Activated B cell treated with CpG ODN at 0.5 μM for 24 hours (primary cell): ENCODE measurements around the gene ESAM. TPM values are rescaled to one million over a fixed set of nuclear protein-coding genes. Genes with fewer than 3 reads are reported as not detected.

Experiments used
- ATAC-seq: fragments of 200-7000 bp; cut with Tn5 transposase; one replicate; pipeline ENCODE4 v1.10.0; 2021; ENCODE audit warnings: low read depth, mild to moderate bottlenecking, moderate library complexity
- CTCF ChIA-PET: fragments of 350-600 bp; sonication (Branson Sonifier 250); formaldehyde crosslinking; loops from one replicate; lab custom pipeline; 2021; ENCODE audit warnings: antibody characterized with exemption; lab: Charles Lee
- POLR2A ChIA-PET: fragments of 350-600 bp; sonication (Branson Sonifier 250); formaldehyde crosslinking; loops from one replicate; lab custom pipeline; 2021; ENCODE audit warnings: antibody characterized with exemption; lab: Charles Lee
- DNase-seq: peaks from one replicate; pipeline ENCODE4 v3.0.0; 2022
- H3K27ac Mint-ChIP-seq: one replicate; pipeline ENCODE4 v1.8.0; 2020; ENCODE audit warnings: mixed read lengths
- H3K27me3 Mint-ChIP-seq: one replicate; pipeline ENCODE4 v1.8.0; 2021; ENCODE audit warnings: mixed read lengths
- H3K36me3 Mint-ChIP-seq: one replicate; pipeline ENCODE4 v1.8.0; 2021; ENCODE audit warnings: low read depth, mixed read lengths
- H3K4me1 Mint-ChIP-seq: one replicate; pipeline ENCODE4 v1.8.0; 2021; ENCODE audit warnings: mixed read lengths
- H3K4me3 Mint-ChIP-seq: one replicate; pipeline ENCODE4 v1.8.0; 2020; ENCODE audit warnings: mild to moderate bottlenecking, mixed read lengths
- H3K9me3 Mint-ChIP-seq: one replicate; pipeline ENCODE4 v1.8.0; 2020; ENCODE audit warnings: mixed read lengths
- CTCF ChIP-seq: fragments of 200-600 bp; IDR thresholded peaks from one replicate; pipeline ENCODE4 v1.8.0; 2022; ENCODE audit warnings: antibody characterized with exemption, mild to moderate bottlenecking
- intact Hi-C: fragments of 100-400 bp; cut with micrococcal nuclease; formaldehyde crosslinking; loops from one replicate; pipeline ENCODE4 v1.15.1; 2024
- total RNA-seq: library from RNA; stranded (reverse); gene quantifications from 2 replicates; pipeline ENCODE4 v1.2.3, GENCODE V29; 2022

The ESAM gene
- total RNA-seq, 1 donor from 2014 or later = 2.3 TPM

GRCh38 chr11:124801636-124802312 lies 39.7 kb upstream of the ESAM start:
- no peak for TF ChIP-seq CTCF
- H3K36me3 Mint-ChIP-seq = peaks cover 12% of the 10 kb centered on the region
- ChIA-PET CTCF (interaction anchor here (0.9 to 2.7 kb wide), 7 partner anchors 28 to 157 kb away, joined by 3 to 14 read pairs (median 5); no protein-coding TSS in a partner anchor), POLR2A (interaction anchor here (1.0 to 2.1 kb wide), 4 partner anchors 55 to 1086 kb away, joined by 3 to 13 read pairs (median 6); partner anchors contain the start of genes SIAE, SPA17 and TBRG1)
- no peak for DNase-seq
- no peak overlapping the region for H3K27ac Mint-ChIP-seq
- intact Hi-C loops = loop anchor here (2.0 to 5.0 kb wide), 3 partner anchors 35 to 271 kb away; partner anchors contain the start of gene CCDC15
- peak overlapping the region; percentile 32 for H3K4me3 Mint-ChIP-seq
- ATAC-seq = no peak
- peaks cover 25% of the 10 kb centered on the region for H3K4me1 Mint-ChIP-seq
- H3K9me3 Mint-ChIP-seq = no peaks in the 10 kb centered on the region
- H3K27me3 Mint-ChIP-seq = no peaks in the 10 kb centered on the region

DNA sequence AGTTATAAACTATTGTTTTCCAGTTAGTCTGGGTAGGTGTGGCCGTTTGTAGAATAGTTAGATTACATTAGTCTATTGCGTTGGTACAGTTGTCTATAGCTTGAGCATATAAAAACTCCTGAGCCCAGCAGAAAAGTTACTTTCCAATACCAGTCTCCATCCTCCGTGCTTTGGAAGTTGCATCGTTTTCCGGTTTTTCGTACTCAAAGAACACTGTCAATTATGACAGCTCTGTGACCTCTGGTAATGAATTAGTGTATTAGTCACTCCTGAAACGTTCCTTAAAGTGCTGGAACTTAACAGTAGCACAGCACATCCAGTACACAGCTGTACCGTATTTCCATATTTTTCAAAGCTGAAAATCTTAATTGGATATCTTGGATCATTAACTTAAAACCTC lies 38.9 kb upstream of the ESAM start:
- POLR2A ChIA-PET = interaction anchor here (1.0 to 2.1 kb wide), 12 partner anchors 11 to 1087 kb away, joined by 3 to 13 read pairs (median 6); partner anchors contain the start of genes CCDC15, NRGN, SIAE and SPA17
- CTCF ChIA-PET = interaction anchor here (0.9 to 2.7 kb wide), 9 partner anchors 27 to 156 kb away, joined by 3 to 14 read pairs (median 4); partner anchors contain the start of genes SIAE and SPA17
- no peak for DNase-seq
- Mint-ChIP-seq H3K27ac (peak overlapping the region; percentile 92), H3K9me3 (no peaks in the 10 kb centered on the region), H3K4me3 (peak overlapping the region; percentile 89), H3K4me1 (peaks cover 26% of the 10 kb centered on the region), H3K27me3 (no peaks in the 10 kb centered on the region), H3K36me3 (peaks cover 12% of the 10 kb centered on the region)
- TF ChIP-seq CTCF = no peak
- no peak for ATAC-seq
- intact Hi-C loops = loop anchor here (2.0 to 5.0 kb wide), 3 partner anchors 36 to 271 kb away; partner anchors contain the start of gene CCDC15

GRCh38 chr11:124800226-124800929 lies 38.3 kb upstream of the ESAM start, which contains the start of gene MSANTD2:
MSANTD2 (minus strand) TSS chr11:124800406; CDS start chr11:124800380, 26 bp downstream.
- peak within 1 kb of the TSS; percentile 92 for H3K27ac Mint-ChIP-seq
- peak; percentile 84 for ATAC-seq
- ChIA-PET POLR2A (interaction anchor here (1.0 to 2.1 kb wide), 13 partner anchors 10 to 1088 kb away, joined by 3 to 13 read pairs (median 6); partner anchors contain the start of genes CCDC15, NRGN, SIAE and SPA17), CTCF (interaction anchor here (0.9 to 2.7 kb wide), 7 partner anchors 27 to 131 kb away, joined by 3 to 14 read pairs (median 4); partner anchors contain the start of genes SIAE and SPA17)
- H3K9me3 Mint-ChIP-seq = no peaks in the 10 kb centered on the region
- H3K4me3 Mint-ChIP-seq = peak within 1 kb of the TSS; percentile 92
- DNase-seq = peak; percentile 85
- intact Hi-C loops = loop anchor here (1.0 to 5.0 kb wide), 7 partner anchors 36 to 272 kb away; partner anchors contain the start of genes CCDC15, SIAE, SPA17 and TBRG1
- H3K27me3 Mint-ChIP-seq = no peaks in the 10 kb centered on the region
- no peak for TF ChIP-seq CTCF
- peaks cover 9% of the 10 kb centered on the region for H3K36me3 Mint-ChIP-seq
- peaks cover 26% of the 10 kb centered on the region for H3K4me1 Mint-ChIP-seq

GRCh38 chr11:124799348-124800225 lies 37.5 kb upstream of the ESAM start:
- ChIA-PET POLR2A (interaction anchor here (1.0 to 2.1 kb wide), 13 partner anchors 10 to 177 kb away, joined by 3 to 13 read pairs (median 6); partner anchors contain the start of genes CCDC15, NRGN, SIAE and SPA17), CTCF (interaction anchor here (0.9 to 3.7 kb wide), 10 partner anchors 35 to 156 kb away, joined by 3 to 14 read pairs (median 4); partner anchors contain the start of genes SIAE and SPA17)
- H3K36me3 Mint-ChIP-seq = peaks cover 2% of the 10 kb centered on the region
- peak; percentile 53 for DNase-seq
- peaks cover 26% of the 10 kb centered on the region for H3K4me1 Mint-ChIP-seq
- no peaks in the 10 kb centered on the region for H3K27me3 Mint-ChIP-seq
- no peaks in the 10 kb centered on the region for H3K9me3 Mint-ChIP-seq
- ATAC-seq = peak; percentile 47
- peak overlapping the region; percentile 92 for H3K4me3 Mint-ChIP-seq
- intact Hi-C loops = loop anchor here (1.0 to 5.0 kb wide), 7 partner anchors 37 to 273 kb away; partner anchors contain the start of genes CCDC15, SIAE, SPA17 and TBRG1
- TF ChIP-seq CTCF = no peak
- peak overlapping the region; percentile 92 for H3K27ac Mint-ChIP-seq
